ENCODE results near the gene MITF. TPM values are rescaled to one million over a fixed set of nuclear protein-coding genes. Genes with fewer than 3 reads are reported as not detected.
A peak's percentile ranks its signal among the peaks of the same experiment; 100 is the strongest.
"Not testable (repeated sequence)": the region's sequence is repeated elsewhere in the genome, so short reads cannot be mapped to it uniquely, and the experiment has no call there.

Gene MITF
- total RNA-seq, 3 donors from 2014 or later = 3.2 to 56.1 (median 5.5) TPM

- no peak overlapping the region for H3K4me3 ChIP-seq
- DNase-seq = no peak
- H3K9me3 ChIP-seq = no peaks in the 10 kb centered on the region
- H3K4me1 ChIP-seq (ENCODE audit: low read depth) = peaks cover 3% of the 10 kb centered on the region
- no peak for TF ChIP-seq CTCF (IDR thresholded peaks at IDR 0.05)
- no peak for ATAC-seq
- no peaks in the 10 kb centered on the region for H3K36me3 ChIP-seq (ENCODE audit: low read depth)
- intact Hi-C loops (cut with DNase I, micrococcal nuclease) = no loop called here
Observed at GRCh38 chr3:69787436-69788168, 48.3 kb downstream of the MITF start.

GRCh38 chr3:69791106-69791505 lies 51.8 kb downstream of the MITF start:
- H3K4me3 ChIP-seq = no peak overlapping the region
- H3K36me3 ChIP-seq (ENCODE audit: low read depth) = no peaks in the 10 kb centered on the region
- DNase-seq = peak in 2 of 3 donors; percentile 28 to 36
- peaks cover under 1% of the 10 kb centered on the region for H3K4me1 ChIP-seq (ENCODE audit: low read depth)
- intact Hi-C loops (cut with DNase I, micrococcal nuclease) = loop anchor here in 1 of 2 donors (10.0 kb wide), 1 partner anchor 96 kb away; no protein-coding TSS in a partner anchor
- no peaks in the 10 kb centered on the region for H3K9me3 ChIP-seq
- no peak for TF ChIP-seq CTCF (IDR thresholded peaks at IDR 0.05)
- peak; percentile 36 for ATAC-seq

- intact Hi-C loops (cut with DNase I, micrococcal nuclease) = loop anchor here in 1 of 2 donors (10.0 kb wide), 1 partner anchor 97 kb away; no protein-coding TSS in a partner anchor
- no peak for DNase-seq
- ATAC-seq = peak; percentile 15
- Histone ChIP-seq H3K9me3 (no peaks in the 10 kb centered on the region), H3K4me1 (ENCODE audit: low read depth) (no peaks in the 10 kb centered on the region), H3K36me3 (ENCODE audit: low read depth) (no peaks in the 10 kb centered on the region), H3K4me3 (no peak overlapping the region)
- no peak for TF ChIP-seq CTCF (IDR thresholded peaks at IDR 0.05)
Observed at GRCh38 chr3:69791919-69792399, 52.7 kb downstream of the MITF start.

GRCh38 chr3:69796126-69796525 lies 56.9 kb downstream of the MITF start:
- H3K36me3 ChIP-seq (ENCODE audit: low read depth); ATAC-seq; H3K9me3 ChIP-seq; DNase-seq; H3K4me3 ChIP-seq; H3K4me1 ChIP-seq (ENCODE audit: low read depth): not testable (repeated sequence)
- intact Hi-C loops (cut with DNase I, micrococcal nuclease) = loop anchor here in 1 of 2 donors (10.0 kb wide), 1 partner anchor 101 kb away; no protein-coding TSS in a partner anchor

- intact Hi-C loops (cut with DNase I, micrococcal nuclease) = no loop called here
- Histone ChIP-seq H3K9me3 (no peaks in the 10 kb centered on the region), H3K4me3 (no peak overlapping the region), H3K4me1 (ENCODE audit: low read depth) (no peaks in the 10 kb centered on the region), H3K36me3 (ENCODE audit: low read depth) (no peaks in the 10 kb centered on the region)
- no peak for TF ChIP-seq CTCF (IDR thresholded peaks at IDR 0.05)
- ATAC-seq = no peak
- DNase-seq = no peak
Observed at GRCh38 chr3:69803681-69804270, 64.5 kb downstream of the MITF start.

GRCh38 chr3:69805491-69805890 lies 66.2 kb downstream of the MITF start:
- ATAC-seq (no peak), DNase-seq (no peak)
- H3K36me3 ChIP-seq (ENCODE audit: low read depth) = no peaks in the 10 kb centered on the region
- no peak for TF ChIP-seq CTCF (IDR thresholded peaks at IDR 0.05)
- no peak overlapping the region for H3K4me3 ChIP-seq
- no peaks in the 10 kb centered on the region for H3K9me3 ChIP-seq
- no peaks in the 10 kb centered on the region for H3K4me1 ChIP-seq (ENCODE audit: low read depth)
- intact Hi-C loops (cut with DNase I, micrococcal nuclease) = no loop called here
